HG02623 (cell line): ENCODE results near the gene NACC2.

ENCODE experiments used
- ATAC-seq: cut with Tn5 transposase; IDR thresholded peaks from one replicate; pipeline ENCODE4 v1.9.1; 2021; ENCODE audit warnings: moderate library complexity; ENCODE audit not compliant: unreplicated experiment

Gene NACC2, protein sequence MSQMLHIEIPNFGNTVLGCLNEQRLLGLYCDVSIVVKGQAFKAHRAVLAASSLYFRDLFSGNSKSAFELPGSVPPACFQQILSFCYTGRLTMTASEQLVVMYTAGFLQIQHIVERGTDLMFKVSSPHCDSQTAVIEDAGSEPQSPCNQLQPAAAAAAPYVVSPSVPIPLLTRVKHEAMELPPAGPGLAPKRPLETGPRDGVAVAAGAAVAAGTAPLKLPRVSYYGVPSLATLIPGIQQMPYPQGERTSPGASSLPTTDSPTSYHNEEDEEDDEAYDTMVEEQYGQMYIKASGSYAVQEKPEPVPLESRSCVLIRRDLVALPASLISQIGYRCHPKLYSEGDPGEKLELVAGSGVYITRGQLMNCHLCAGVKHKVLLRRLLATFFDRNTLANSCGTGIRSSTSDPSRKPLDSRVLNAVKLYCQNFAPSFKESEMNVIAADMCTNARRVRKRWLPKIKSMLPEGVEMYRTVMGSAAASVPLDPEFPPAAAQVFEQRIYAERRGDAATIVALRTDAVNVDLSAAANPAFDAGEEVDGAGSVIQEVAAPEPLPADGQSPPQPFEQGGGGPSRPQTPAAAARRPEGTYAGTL

DNA sequence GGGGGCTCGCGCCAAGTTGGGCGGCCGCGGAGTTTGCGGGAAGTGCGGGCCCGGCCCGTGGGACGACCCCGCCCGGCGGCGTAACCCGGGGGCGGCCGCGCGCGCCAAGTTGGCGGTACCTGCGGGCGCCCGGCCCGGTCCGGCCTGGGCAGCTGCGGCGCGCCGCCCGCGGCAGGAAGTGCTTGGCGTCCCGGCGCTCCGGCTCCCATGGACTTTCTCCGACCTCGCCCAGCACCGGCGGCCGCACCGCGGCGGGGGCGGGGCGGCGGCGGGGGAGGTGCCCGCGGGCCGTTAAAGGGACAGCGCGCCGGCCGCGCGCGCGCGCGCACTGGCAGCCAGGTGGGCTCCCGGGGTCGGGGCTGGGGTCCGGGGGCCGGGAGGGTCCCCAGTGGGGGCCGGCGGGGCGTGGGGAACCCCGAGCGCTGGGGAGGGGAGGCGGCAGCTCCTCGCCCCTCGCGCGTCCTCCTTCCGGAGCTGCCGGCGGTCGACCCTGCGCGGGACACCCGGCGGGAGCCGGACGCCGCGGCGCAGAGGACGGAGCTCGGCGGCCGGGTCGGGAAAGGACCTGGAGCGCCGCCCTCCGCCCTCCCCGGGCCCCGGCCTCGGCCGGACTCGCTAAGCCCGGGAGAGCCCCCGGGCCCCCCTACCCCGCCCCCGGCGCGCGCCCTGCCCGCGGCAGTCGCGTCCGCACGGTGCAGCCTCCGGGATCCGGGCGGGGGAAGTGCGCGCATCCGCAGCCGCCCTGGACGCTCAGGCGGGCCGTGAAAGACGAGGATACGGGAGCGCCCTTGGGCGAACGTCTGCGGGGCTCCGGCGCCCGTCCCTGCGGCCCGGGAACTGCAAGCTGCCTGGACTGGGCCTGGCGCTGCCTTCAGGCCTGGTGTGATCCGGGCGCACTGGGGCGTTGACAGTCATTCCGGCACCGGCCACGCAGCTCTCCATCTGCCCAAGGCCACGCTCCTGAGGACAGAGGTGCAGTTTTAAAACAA is at the start of gene NACC2:
Gene NACC2, minus strand, starts transcription at position 220 of the 989 bp plus-strand sequence. CDS start 44,768 bp downstream, outside the sequence.
- ATAC-seq = no peak

DNA sequence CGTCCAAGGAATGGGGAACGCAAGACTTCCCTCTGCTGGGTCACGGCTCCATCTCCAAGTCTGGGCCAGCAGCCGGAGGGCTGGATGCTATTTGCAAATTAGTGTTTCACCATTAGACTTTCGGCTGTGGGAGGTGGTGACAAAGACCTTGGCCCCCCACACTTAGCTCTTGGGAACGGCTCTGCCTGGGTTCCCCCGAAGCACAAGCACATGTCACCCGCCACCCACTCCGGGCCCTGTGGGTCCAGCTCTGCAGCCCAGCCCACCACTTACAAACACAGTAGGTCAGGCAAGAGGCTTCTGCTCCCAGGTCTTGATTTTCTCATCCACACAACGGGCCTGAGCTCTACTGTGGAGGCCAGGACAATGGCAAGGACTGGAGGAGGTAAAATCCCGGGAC is 49.4 kb upstream of the NACC2 start:
- ATAC-seq = no peak

DNA sequence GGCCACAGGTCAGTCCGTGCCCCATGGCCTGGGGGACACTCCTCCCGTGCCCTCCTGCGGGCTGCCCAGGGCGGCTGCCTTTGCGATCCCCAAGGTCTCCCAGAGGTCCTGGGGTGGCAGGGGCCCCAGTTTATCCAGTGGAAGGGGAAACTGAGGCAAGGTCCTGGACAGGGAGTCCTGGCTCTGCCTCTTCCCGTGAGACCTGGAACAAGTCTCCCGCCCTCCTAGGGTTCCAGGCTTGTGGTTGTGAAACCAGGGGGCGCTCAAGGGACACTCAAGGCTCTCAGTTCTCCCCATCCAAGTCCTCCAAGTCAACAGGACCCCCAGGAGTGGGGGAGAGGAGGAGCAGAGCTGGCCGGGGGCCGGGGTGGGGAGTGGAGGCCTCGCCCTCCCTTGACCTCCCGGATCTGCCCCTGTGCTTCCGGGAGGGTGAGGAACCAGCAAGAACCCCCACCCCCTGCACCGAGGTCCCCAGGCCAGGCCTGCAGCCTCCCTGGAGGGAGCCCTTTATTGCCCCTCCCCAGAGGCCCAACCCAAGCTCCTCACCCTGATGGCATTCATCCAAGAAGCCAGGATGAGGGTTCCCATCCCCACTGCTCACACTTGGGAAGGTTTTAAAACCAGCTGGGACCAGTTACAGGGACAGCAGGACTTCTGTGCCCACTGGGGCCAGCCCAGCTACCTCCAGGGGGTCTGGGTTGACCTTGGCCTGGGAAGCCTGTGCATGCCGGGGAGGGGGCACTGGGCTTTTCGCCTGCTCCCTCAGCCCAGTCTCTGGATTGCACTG is 48.3 kb upstream of the NACC2 start:
- ATAC-seq = no peak

DNA sequence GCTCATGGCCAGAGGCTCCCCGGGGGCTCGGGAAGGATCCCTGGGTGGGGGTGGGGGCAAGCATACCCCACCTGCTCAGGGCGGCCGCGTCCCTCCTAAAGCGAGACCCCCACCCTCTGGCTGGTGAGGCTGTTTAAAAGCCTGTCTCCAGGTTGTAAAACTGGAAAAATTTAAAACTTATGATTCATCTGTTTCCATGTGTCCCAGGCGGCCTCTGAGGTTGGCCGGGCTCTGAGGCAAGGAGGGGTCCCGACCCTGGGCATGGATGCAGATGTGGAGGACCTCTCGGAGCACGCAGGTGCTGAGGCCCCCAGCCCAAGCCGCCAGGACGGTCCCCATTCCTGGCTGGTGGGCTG is 47.7 kb upstream of the NACC2 start:
- ATAC-seq = no peak

DNA sequence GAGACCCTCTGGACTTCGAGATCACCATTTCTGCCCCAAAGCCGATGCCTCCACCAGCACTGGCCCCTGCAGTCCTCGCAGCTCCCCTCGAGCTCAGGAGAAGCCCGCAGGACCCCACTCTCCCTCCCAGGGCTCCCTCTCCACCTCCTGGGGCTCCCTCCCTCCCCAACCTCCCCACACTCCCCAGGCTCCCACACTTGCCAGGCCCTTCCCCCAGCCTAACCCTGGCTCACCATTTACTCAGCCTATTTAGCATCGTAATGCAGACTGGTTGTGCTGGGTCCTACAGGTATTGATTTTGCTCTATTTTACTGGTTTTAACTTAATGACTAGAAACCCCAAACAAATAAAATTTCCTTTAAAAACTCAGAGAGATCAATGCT is 47.3 kb upstream of the NACC2 start:
- ATAC-seq = no peak

DNA sequence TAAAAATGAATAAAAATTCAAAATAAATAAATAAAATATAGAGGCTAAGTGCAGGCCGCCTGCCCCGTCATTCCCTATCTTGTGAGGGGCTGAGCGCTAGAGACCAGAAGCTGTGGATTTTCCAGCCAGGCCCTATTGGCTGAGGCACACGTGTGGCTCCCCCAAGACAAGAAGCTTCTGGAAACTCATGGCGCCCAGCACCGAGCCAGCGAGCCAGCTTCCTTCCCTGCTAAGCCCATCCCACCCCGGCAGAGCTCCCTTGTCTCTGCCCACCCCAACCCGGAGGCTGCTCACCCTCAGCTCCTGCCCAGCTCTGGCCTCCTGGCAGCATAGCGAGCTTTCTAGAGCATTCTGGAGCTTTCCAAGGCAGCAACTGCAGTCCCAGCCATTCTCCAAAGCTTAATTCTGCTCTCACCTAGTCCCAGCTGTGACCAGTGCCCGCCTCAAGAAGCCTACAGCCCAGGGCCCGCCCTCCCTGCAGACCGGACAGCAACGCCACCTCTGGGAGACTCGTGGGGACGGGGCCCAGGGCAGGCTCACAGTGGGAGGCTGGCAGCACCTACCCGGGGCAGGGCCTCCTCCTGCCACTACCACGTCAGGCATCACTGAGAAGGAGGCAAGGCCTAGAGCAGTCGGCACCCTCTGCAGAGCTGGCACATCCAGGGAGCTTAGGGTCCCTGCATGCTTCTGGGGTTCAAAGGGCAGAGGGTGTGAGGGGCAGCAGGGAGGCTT is 46.8 kb upstream of the NACC2 start:
- ATAC-seq = no peak

DNA sequence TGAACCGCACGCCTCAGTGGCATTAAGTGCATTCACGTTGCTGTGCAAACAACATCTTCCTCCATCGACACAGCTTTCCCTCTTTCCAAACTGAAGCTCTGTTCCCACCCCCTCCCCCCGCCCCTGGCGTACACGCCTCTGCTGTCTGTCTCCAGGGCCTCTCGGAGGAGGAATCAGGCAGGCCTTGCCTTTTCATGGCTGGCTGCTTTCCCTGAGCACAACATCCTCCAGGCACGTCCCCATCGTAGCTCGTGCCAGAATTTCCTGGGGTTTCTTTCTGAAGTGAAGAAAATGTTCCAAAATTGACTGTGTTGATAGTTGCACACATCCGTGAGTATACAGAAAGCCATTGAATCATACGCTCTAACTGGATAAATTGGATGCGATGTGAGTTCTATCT is 45.9 kb upstream of the NACC2 start:
- ATAC-seq = no peak

DNA sequence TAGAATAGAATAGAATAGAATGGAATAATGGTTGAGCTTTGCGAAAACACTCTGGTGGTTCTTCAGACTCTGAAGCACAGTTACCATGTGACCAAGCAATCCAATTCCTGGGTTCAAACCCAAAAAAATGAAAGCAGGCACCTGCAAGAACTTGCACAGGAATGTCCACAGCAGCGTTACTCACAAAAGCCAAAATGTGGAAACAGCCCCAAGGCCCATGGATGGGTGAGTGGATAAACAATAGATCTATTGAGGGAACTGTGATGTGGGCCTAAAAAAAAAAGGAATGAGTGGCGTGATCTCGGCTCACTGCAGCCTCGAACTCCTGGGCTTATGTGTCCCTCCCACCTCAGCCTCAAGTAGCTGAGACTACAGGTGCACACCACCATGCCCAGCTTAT is 45.0 kb upstream of the NACC2 start:
- ATAC-seq = no peak

DNA sequence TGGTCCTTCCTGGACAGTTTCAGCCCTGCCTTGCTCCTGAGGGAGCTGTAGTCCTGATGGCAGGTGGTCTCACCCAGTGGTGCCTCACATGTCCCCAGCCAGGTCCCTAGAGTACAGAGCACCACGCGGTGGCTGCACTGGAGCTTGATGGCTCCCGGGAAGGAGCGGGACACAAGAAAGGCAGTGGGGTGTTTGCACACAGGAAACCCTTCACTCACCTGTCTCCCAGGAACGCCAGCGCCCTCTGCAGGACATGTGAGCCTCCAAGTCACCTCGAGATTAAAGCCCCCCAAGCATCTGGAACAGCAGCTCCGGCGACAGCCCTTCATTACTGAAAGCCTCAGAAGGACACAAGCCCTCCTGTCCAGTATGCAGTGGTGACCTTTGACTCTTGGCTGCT is 43.5 kb upstream of the NACC2 start:
- ATAC-seq = no peak

DNA sequence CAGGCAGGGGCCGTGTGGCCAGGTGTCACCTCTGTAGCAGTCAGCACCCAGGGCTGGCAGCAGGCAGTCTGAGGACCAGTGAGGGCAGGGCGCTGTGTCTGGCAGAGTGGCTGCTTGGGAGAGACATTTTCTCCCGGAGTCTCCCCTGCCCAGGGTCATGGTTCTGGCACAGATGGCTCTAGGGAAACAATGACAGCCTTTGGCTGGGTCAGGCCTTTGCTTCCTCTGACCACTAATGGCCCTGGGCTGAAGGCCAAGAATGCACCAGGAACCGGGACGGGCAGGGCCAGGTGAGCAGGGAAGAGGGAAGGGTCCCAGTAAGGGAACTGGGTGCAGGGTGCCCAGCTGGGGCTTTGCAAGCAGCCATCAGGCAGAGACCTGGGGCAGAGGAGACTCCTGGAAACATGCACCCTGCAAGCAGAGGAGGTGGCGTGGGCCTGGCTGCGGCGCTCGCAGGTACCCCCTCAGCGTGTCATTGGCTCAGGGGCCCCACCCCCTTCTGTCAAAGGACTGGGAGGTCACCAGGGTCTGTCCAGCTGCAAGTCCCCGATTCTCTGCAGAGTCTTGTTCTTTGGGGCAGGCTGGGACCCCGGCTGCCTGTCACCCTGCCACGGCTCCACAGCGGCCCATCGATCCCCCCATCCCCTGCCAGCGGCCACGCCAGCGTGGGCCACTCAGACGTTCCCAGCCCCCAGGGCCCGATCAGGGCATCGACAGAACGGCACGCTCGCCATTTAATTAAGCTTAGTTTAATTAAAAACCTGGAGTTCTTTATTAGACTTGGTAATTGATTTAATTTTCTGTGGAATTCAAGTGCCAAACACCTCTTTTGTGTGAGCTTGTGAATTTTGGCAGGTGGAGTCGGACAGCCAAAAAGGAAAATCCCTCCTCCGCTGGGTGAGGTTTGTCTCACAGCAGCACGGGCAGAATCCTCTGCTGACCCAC is 42.5 kb upstream of the NACC2 start:
- ATAC-seq = no peak

DNA sequence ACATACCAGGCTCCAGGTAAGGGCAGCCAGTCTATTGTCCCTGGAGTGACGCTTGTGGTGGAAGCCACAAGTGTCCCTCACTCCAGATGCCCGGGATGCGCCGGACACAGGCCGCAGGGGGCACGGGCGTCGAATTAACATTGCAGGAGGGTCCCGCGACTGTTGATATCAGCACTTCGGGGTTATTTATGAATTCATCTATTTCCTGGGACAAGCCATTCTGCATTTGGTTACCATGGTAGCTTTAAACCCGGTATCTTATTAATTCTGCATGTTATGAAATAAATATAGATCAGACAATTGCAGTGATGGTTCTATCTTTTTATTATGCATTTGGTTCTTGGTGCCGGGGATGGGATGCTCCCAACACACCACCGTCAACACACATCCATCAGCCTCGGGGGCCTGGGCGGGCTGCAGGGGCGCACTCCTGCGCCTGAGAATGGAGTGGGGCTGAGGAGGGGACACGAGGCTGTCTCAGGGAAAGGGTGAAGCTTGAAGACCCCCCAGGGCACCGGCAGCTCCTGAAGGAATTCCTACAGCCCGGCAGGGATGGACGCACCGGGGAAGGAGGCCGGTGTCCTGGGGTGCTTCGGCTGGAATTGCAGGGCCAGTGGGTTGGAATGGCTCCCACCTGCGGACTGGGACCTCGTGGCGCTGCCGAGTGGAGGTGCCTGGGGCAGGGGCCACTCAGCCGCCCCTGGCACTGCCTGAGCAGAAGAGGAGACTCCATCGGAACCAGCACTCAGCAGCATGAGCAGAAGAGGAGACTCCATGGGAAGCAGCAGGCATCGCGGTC is 41.2 kb upstream of the NACC2 start:
- no peak for ATAC-seq

DNA sequence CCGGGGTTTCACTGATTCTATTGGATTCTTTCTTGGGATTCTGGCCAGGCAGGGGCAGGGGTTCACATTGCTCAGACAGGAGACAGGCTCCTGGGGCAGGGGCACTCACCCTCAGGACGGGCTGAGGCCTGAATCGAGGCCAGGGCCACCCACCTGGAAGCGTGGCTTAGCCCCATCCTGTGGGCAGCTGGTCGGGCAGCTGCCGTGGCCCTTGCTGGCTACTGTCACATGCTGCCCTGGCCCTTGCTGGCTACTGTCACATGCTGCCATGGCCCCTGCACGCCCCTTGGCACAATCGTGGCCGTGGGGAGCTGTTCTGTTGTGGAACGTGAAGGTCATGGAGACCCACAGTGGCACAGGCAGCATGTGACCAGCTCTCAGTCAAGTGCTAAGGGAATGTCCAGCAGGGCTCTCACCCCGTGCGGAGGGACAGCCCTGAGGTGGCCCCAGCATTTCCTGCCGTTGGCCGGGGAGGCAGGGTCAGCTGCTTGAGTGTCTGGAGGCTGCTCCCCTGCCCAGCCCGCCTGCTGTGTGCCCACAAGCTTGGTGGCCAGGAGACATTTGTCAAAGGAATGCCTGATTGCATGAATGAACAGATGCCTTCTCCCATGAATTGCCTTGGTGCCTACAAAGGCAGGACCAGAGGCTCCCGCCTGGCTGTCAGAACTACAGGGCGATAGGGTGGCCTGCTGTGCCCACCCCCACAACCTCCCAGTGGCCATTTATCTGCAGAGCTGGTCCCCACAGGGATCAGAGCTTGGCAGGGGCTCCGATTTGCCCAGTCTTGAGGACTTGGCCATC is 40.4 kb upstream of the NACC2 start:
- no peak for ATAC-seq

DNA sequence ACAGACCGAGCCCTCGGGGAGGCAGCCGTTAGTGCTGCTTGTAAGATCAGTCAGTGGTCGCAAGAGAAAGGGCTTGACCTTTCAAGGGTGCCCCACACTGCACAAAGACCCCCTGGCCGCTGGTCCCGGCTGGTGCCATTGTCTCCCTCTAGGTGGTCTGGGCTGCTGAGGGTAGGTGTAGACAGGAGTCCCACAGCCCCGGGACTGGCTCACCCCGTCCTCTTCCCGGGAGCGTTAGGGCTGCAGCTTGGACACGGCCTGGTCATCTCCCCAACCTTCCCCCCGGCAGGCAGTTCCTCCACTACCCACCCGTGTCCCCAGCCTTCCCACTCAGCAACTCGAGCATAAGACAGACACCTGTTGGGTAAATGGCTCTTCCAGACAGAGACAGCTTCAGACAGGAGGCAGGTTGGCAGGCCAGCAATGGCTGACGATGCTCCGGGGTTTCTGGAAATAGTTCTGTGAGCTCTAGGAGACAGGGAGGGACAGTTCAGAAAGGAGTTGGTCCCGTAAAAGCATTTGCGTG is 38.9 kb upstream of the NACC2 start:
- ATAC-seq = no peak

DNA sequence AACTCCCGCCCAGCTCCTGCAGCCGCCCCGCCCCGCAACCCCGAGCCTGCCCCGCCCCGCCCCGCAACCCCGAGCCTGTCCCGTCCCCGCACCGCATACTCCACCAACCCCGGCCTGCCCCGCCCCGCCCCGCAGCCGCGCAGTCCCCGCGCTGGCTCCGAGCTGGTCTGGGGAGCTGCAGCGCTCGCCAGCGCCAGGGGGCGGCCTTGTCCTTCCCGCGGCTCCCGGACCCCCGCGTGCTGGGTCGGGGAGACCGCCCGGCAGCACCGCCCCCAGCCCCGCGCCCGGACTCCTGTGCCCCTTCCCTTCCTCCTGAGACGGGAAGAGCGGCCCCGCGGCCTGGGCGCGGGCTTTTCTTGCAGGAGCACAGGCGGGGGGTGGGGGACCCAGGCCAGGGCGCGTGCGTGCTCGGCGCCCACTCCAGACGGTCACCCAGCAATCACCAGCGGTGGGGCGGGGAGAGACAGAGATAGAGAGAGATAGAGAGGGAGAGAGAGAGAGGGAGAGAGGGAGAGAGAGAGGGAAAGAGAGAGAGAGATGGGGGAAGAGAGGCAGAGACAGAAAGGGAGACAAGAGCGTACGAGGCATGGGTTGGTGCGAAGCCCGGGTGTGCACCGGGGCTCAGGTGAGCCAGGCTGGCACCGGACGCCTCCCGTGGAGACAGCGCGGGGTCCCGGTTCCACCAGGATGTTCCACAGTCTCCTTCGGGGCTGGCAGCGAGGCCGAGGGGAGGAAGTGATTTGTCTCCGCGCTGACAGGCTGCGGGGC is 38.3 kb upstream of the NACC2 start:
- ATAC-seq = no peak

DNA sequence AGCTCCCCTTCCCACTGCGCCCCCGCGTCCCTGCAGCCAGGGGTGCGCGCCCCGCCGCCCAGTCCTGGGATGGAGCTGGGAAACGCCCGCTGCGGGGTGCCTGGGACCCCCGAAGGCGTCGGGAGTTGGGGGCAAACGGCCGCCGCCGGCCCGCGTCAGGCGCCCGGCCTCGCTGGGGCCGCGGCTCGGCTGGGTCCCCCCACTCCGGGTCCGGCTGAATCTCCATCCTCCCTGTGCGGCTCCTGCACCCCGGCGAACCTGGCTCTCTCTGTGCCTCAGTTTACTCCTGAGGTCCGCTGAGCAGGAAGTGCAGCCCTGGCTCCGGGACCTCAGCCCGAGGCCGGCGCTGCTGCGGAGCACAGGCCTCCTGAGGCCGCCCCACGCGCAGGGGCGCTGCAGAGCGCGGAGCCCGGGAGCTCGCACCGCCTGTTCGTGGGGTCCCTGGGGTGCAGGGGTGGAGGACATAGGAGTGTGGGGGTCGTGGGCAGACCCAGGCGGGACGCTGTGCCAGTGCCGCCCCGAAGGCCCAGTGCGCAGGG is 37.5 kb upstream of the NACC2 start:
- no peak for ATAC-seq
